HG03342 (cell line): ENCODE results near the gene IL17B.

ENCODE experiments used
- ATAC-seq: cut with Tn5 transposase; IDR thresholded peaks from one replicate; pipeline ENCODE4 v1.9.1; 2021; ENCODE audit warnings: mild to moderate bottlenecking, moderate library complexity; ENCODE audit not compliant: unreplicated experiment

Gene IL17B

GRCh38 chr5:149325894-149326293 is 53.2 kb downstream of the IL17B start:
- no peak for ATAC-seq

- no peak for ATAC-seq
These were observed 53.8 kb downstream of the IL17B start for GRCh38 chr5:149325166-149325735.

GRCh38 chr5:149324641-149325040 is 54.5 kb downstream of the IL17B start:
- ATAC-seq, result no peak
